ENCODE measurements around the gene TNS4. TPM values are rescaled to one million over a fixed set of nuclear protein-coding genes. Genes with fewer than 3 reads are reported as not detected.

TNS4 gene
- total and polyA plus RNA-seq, 2 of the 4 experiments (the other 2 are of a cell fraction) = not detected

- Histone ChIP-seq H3K27ac (ENCODE audit: insufficient read depth, low read length) (no peak overlapping the region), H3K4me2 (ENCODE audit: low read depth, low read length) (no peak overlapping the region), H3K18ac (ENCODE audit: low read depth, low read length) (no peak overlapping the region), H3K36me3 (ENCODE audit: control insufficient read depth, insufficient read depth, low read length) (peaks cover 13% of the 10 kb centered on the region), H4K8ac (ENCODE audit: low read depth in 2 of 2, low read length in 2 of 2) (no peak overlapping the region), H2BK15ac (ENCODE audit: low read depth, low read length) (no peak overlapping the region), H2BK120ac (ENCODE audit: low read depth, low read length) (no peak overlapping the region), H3K79me1 (ENCODE audit: low read depth in 1 of 2, low read length in 2 of 2) (peaks cover 0 to 11% of the 10 kb centered on the region in 2 experiments; a peak in 2 of 4 replicates), H3K9me3 (ENCODE audit: control insufficient read depth, insufficient read depth, low read length) (no peaks in the 10 kb centered on the region), H3K4me1 (ENCODE audit: control insufficient read depth, insufficient read depth, low read length) (peaks cover 11% of the 10 kb centered on the region; the same call in 1 of the 2 replicates), H2AK9ac (replicated peaks; ENCODE audit: low read depth, low read length, poor library complexity) (peak overlapping the region; percentile 88), H4K91ac (ENCODE audit: insufficient read depth, low read depth, low read length) (no peak overlapping the region), H3K9ac (ENCODE audit: low read depth, low read length) (no peak overlapping the region), H3K9me1 (ENCODE audit: insufficient read depth, low read length) (peaks cover 21% of the 10 kb centered on the region), H2AK5ac (ENCODE audit: low read depth, low read length) (no peak overlapping the region), H2BK5ac (ENCODE audit: low read depth, low read length, poor library complexity, severe bottlenecking) (no peak overlapping the region), H3K14ac (replicated peaks; ENCODE audit: low read depth, low read length) (no peak overlapping the region), H3K27me3 (ENCODE audit: control insufficient read depth, insufficient read depth, low read length) (no peaks in the 10 kb centered on the region), H3K4ac (ENCODE audit: low read depth, low read length) (no peak overlapping the region), H3K4me3 (ENCODE audit: insufficient read depth, low read depth, low read length) (no peak overlapping the region), H3K56ac (ENCODE audit: extremely low read depth, insufficient read depth, low read length) (no peak overlapping the region), H2AFZ (replicated peaks; ENCODE audit: low read length, poor library complexity) (no peak overlapping the region), H3K23ac (ENCODE audit: low read depth, low read length) (no peak overlapping the region), H2BK20ac (ENCODE audit: low read depth, low read length) (no peak overlapping the region), H4K5ac (ENCODE audit: low read depth, low read length) (no peak overlapping the region), H4K20me1 (ENCODE audit: insufficient read depth, low read length) (peaks cover 18% of the 10 kb centered on the region)
- in situ Hi-C loops (cut with MboI; ENCODE audit: low sequenced_read_pairs) (no loop called here), dilution Hi-C loops (cut with HindIII; ENCODE audit: low sequenced_read_pairs, unreplicated experiment) (no loop called here), intact Hi-C loops (cut with micrococcal nuclease) (no loop called here)
- no TSS peak for BruUV-seq (replicated peaks)
- CTCF ChIA-PET = interaction anchor here (0.5 kb wide), 1 partner anchor 880 kb away, joined by 3 read pairs; no protein-coding TSS in a partner anchor
- DNase-seq (no peak), ATAC-seq (ENCODE audit: low read depth) (peak; percentile 2)
- POLR2A ChIA-PET (ENCODE audit: unreplicated experiment) = interaction anchor here (0.7 kb wide), 1 partner anchor 9 kb away, joined by 3 read pairs; no protein-coding TSS in a partner anchor
- 60% methylated on average over 1 of the region's 11 CpGs; no CpG with 5 or more reads in 1 of the 2 experiments for WGBS, 2 experiments (ENCODE audit: extremely low coverage in 2 of 2, insufficient read length in 1 of 2)
- 0 out of 2 replicates have a peak, but pooled peaks have one; percentile 4 for TF ChIP-seq USF2 (IDR thresholded peaks at IDR 0.05; ENCODE audit: low read depth, low read length)
- TF ChIP-seq POLR2A (IDR thresholded peaks at IDR 0.05; ENCODE audit: low read depth, low read length) = peak; percentile 48
- TF ChIP-seq FOS (IDR thresholded peaks at IDR 0.05; ENCODE audit: low read depth, low read length) = no peak
- TF ChIP-seq RAD21 (IDR thresholded peaks at IDR 0.05; ENCODE audit: low read length) = no peak
These were observed 38.3 kb downstream of the TNS4 start for GRCh38 chr17:40463122-40463550.
